NCI-H446 treated with DMSO at 0.1 percent for 48 hours (cell line): ENCODE measurements around the gene PACRG.
"Not testable (repeated sequence)": the region's sequence is repeated elsewhere in the genome, so short reads cannot be mapped to it uniquely, and the experiment has no call there.

ENCODE experiments used
- DNase-seq: peaks from one replicate; lab custom pipeline; 2025; lab: John Stamatoyannopoulos, UW

The PACRG gene

GRCh38 chr6:163314791-163315470, 587.2 kb downstream of the PACRG start:
- no peak for DNase-seq

- not testable (repeated sequence) for DNase-seq
These were observed 589.2 kb downstream of the PACRG start for GRCh38 chr6:163316866-163317495.

GRCh38 chr6:163318071-163318786, 590.5 kb downstream of the PACRG start:
- no peak for DNase-seq

- DNase-seq, result no peak
These were observed 592.0 kb downstream of the PACRG start for GRCh38 chr6:163319609-163320366.

GRCh38 chr6:163320402-163320801, 592.6 kb downstream of the PACRG start:
- no peak for DNase-seq

GRCh38 chr6:163320804-163321203, 593.0 kb downstream of the PACRG start:
- DNase-seq, result no peak

GRCh38 chr6:163321717-163322116, 593.9 kb downstream of the PACRG start:
- no peak for DNase-seq

- no peak for DNase-seq
These were observed 595.5 kb downstream of the PACRG start for GRCh38 chr6:163323274-163323673.

- DNase-seq, result no peak
These were observed 595.9 kb downstream of the PACRG start for GRCh38 chr6:163323705-163324104.

GRCh38 chr6:163324326-163324687, 596.5 kb downstream of the PACRG start:
- DNase-seq, result no peak

GRCh38 chr6:163324688-163325389, 597.1 kb downstream of the PACRG start:
- no peak for DNase-seq

GRCh38 chr6:163325390-163325784, 597.6 kb downstream of the PACRG start:
- no peak for DNase-seq

GRCh38 chr6:163327165-163327880, 599.5 kb downstream of the PACRG start:
- DNase-seq, result no peak

GRCh38 chr6:163327921-163328320, 600.1 kb downstream of the PACRG start:
- no peak for DNase-seq

- DNase-seq, result no peak
These were observed 600.6 kb downstream of the PACRG start for GRCh38 chr6:163328411-163328810.

GRCh38 chr6:163329991-163330390, 602.2 kb downstream of the PACRG start:
- DNase-seq, result no peak

GRCh38 chr6:163331245-163331644, 603.5 kb downstream of the PACRG start:
- DNase-seq, result no peak

GRCh38 chr6:163332575-163332974, 604.8 kb downstream of the PACRG start:
- no peak for DNase-seq

GRCh38 chr6:163333038-163333437, 605.3 kb downstream of the PACRG start:
- DNase-seq, result no peak

- no peak for DNase-seq
These were observed 606.2 kb downstream of the PACRG start for GRCh38 chr6:163333701-163334663.
